IPS DF 4.7 (cell line): Measurements from ENCODE around the gene FAM184A.
"Not testable (repeated sequence)": the region's sequence is repeated elsewhere in the genome, so short reads cannot be mapped to it uniquely, and the experiment has no call there.

Source experiments
- DNase-seq: peaks from one replicate; pipeline ENCODE4 v3.0.0-alpha.2; 2013; ENCODE audit warnings: low spot score; ENCODE audit errors: extremely low read depth

Gene FAM184A

GRCh38 chr6:119078376-119079282 is at the start of gene FAM184A:
Gene FAM184A (minus strand): TSS chr6:119078664. CDS start chr6:119078299, 365 bp downstream.
- DNase-seq = no peak

GRCh38 chr6:119127627-119128026 is 49.2 kb upstream of the FAM184A start:
- DNase-seq = no peak

GRCh38 chr6:119126826-119127225 is 48.4 kb upstream of the FAM184A start:
- no peak for DNase-seq

- no peak for DNase-seq
Measured at GRCh38 chr6:119126140-119126539, 47.7 kb upstream of the FAM184A start.

GRCh38 chr6:119125576-119125975 is 47.1 kb upstream of the FAM184A start:
- DNase-seq = no peak

GRCh38 chr6:119124079-119124824 is 45.8 kb upstream of the FAM184A start:
- no peak for DNase-seq

GRCh38 chr6:119122336-119122735 is 43.9 kb upstream of the FAM184A start:
- DNase-seq = no peak

- DNase-seq = no peak
Measured at GRCh38 chr6:119121367-119121766, 42.9 kb upstream of the FAM184A start.

- no peak for DNase-seq
Measured at GRCh38 chr6:119119989-119120388, 41.5 kb upstream of the FAM184A start.

- not testable (repeated sequence) for DNase-seq
Measured at GRCh38 chr6:119119062-119119461, 40.6 kb upstream of the FAM184A start.

GRCh38 chr6:119116712-119117281 is 38.3 kb upstream of the FAM184A start:
- no peak for DNase-seq

GRCh38 chr6:119113961-119114360 is 35.5 kb upstream of the FAM184A start:
- DNase-seq = no peak

GRCh38 chr6:119112812-119113530 is 34.5 kb upstream of the FAM184A start:
- no peak for DNase-seq

GRCh38 chr6:119110601-119111548 is 32.4 kb upstream of the FAM184A start:
- DNase-seq = no peak

GRCh38 chr6:119109654-119110325 is 31.3 kb upstream of the FAM184A start:
- no peak for DNase-seq

- no peak for DNase-seq
Measured at GRCh38 chr6:119108076-119108475, 29.6 kb upstream of the FAM184A start.

- DNase-seq = no peak
Measured at GRCh38 chr6:119105282-119105681, 26.8 kb upstream of the FAM184A start.

GRCh38 chr6:119102901-119103300 is 24.4 kb upstream of the FAM184A start:
- no peak for DNase-seq

GRCh38 chr6:119100115-119100514 is 21.7 kb upstream of the FAM184A start:
- no peak for DNase-seq
